Measurements from ENCODE around the gene PRRC2B. TPM values are rescaled to one million over a fixed set of nuclear protein-coding genes. Genes with fewer than 3 reads are reported as not detected.
A peak's percentile ranks its signal among the peaks of the same experiment; 100 is the strongest.

PRRC2B gene
- total RNA-seq, 3 donors from 2014 or later: 89.7 to 102 (median 92.2) TPM

GRCh38 chr9:131429121-131430012, 35.5 kb downstream of the PRRC2B start:
- H3K36me3 Mint-ChIP-seq (ENCODE audit: insufficient read depth): peaks cover 19% of the 10 kb centered on the region
- H3K4me1 Mint-ChIP-seq (ENCODE audit: low read depth): peaks cover 41% of the 10 kb centered on the region
- H3K9me3 Mint-ChIP-seq: no peaks in the 10 kb centered on the region
- ATAC-seq (peak in 1 of 2 donors; percentile 51), DNase-seq (no peak)
- H3K4me3 Mint-ChIP-seq: no peak overlapping the region
- H3K27me3 Mint-ChIP-seq (ENCODE audit: low read depth): no peaks in the 10 kb centered on the region

DNA sequence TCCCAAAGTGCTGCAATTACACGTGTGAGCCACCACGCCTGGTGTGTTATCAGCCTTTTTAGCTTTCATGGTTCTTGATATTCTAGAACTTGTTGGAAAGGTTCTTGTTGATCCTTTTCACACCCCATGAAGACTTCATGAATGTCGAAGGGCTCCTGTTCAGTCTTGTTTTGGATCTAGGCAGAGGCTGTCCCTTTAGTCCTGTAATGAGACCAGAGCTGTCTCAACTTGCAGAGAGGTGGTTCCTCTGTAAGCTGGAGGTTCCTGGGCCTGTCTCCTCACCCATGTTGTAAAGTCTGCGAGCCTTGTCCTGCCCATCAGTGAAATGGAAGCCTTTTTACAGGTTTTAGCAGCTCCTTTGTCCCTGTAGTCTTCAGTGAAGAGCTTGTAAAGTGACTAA, 38.2 kb downstream of the PRRC2B start:
- DNase-seq: no peak
- Mint-ChIP-seq H3K27me3 (ENCODE audit: low read depth) (no peaks in the 10 kb centered on the region), H3K9me3 (no peaks in the 10 kb centered on the region), H3K4me1 (ENCODE audit: low read depth) (peaks cover 27% of the 10 kb centered on the region), H3K4me3 (no peak overlapping the region), H3K36me3 (ENCODE audit: insufficient read depth) (peaks cover 18% of the 10 kb centered on the region)
- no peak for ATAC-seq

- Mint-ChIP-seq H3K4me1 (ENCODE audit: low read depth) (peaks cover 21% of the 10 kb centered on the region), H3K4me3 (no peak overlapping the region), H3K9me3 (no peaks in the 10 kb centered on the region)
Measured at GRCh38 chr9:131432597-131433301, 38.9 kb downstream of the PRRC2B start.

DNA sequence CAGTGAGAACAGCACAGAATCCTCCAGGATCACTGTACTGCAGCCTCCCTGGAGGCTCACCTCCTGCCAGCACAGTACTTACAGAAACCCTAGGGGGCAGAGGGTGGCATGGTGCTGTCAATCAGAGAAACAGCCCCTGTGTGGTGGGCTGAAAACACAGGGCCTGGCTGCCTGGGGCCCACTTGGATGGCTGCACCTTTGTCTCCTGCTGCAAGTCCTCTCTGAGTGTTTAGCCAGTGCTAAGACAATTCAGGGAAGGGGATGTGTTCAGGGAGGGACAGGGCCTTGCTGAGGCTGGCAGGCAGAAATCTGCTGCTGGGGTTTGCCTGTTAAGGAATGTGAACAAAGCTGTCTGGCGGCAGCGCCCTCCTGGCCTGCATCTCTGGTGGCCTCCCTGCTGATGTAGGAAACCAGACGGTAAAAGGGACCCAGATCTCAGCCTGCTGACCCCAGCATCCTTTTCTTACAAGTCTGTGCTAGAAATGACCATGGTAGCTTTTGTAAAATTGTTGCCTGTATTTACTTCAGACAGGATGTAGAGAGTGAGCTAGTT, 39.5 kb downstream of the PRRC2B start:
- H3K36me3 Mint-ChIP-seq (ENCODE audit: insufficient read depth): peaks cover 23% of the 10 kb centered on the region
- H3K4me3 Mint-ChIP-seq: no peak overlapping the region
- no peak for ATAC-seq
- no peaks in the 10 kb centered on the region for H3K9me3 Mint-ChIP-seq
- no peak for DNase-seq
- peaks cover 19% of the 10 kb centered on the region for H3K4me1 Mint-ChIP-seq (ENCODE audit: low read depth)
- no peaks in the 10 kb centered on the region for H3K27me3 Mint-ChIP-seq (ENCODE audit: low read depth)

More at GRCh38 chr9:131432597-131433301, 38.9 kb downstream of the PRRC2B start:
- DNase-seq (no peak), ATAC-seq (no peak)
- Mint-ChIP-seq H3K36me3 (ENCODE audit: insufficient read depth) (peaks cover 18% of the 10 kb centered on the region), H3K27me3 (ENCODE audit: low read depth) (no peaks in the 10 kb centered on the region)

DNA sequence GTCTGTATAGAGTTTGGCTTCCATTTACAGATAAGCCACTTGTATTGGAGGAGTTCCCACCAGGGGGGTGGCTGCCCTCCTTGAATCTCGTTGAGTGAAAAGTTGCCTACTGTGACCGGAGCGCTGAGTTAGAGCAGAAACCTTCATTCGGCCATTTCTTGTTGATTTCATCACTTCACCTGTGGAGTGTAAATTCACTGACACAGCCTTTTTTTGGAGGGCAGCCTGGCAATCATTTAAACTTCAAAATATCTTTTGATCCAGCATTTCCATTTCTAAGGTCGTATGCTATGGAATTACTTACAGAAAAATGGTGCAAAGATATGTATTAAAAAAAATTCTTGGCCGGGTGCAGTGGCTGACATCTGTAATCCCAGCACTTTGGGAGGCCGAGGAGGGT, 40.8 kb downstream of the PRRC2B start:
- peaks cover 11% of the 10 kb centered on the region for H3K4me1 Mint-ChIP-seq (ENCODE audit: low read depth)
- ATAC-seq (no peak), DNase-seq (no peak)
- H3K27me3 Mint-ChIP-seq (ENCODE audit: low read depth): no peaks in the 10 kb centered on the region
- no peaks in the 10 kb centered on the region for H3K9me3 Mint-ChIP-seq
- H3K4me3 Mint-ChIP-seq: no peak overlapping the region
- peaks cover 34% of the 10 kb centered on the region for H3K36me3 Mint-ChIP-seq (ENCODE audit: insufficient read depth)

DNA sequence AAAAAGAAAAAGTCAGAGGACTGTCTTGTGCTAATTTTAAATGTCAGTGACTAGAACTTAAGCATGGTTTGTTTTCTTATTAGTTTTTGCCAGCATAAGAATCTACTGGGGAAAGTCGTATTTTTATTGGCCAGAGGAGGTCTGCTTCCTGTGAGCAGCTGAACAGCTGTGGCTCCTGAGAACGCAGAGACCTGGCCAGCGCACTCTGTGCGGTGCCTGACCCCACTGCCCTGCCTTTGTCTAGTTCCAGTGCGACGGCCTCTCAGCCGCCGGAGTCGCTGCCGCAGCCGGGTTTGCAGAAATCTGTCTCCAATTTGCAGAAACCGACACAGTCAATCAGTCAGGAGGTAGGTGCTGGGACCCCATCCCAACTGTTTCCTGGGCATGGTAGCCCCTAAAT, 42.5 kb downstream of the PRRC2B start:
- ATAC-seq: no peak
- no peaks in the 10 kb centered on the region for H3K27me3 Mint-ChIP-seq (ENCODE audit: low read depth)
- peaks cover 38% of the 10 kb centered on the region for H3K36me3 Mint-ChIP-seq (ENCODE audit: insufficient read depth)

GRCh38 chr9:131436865-131437271, 43.0 kb downstream of the PRRC2B start:
- Mint-ChIP-seq H3K4me1 (ENCODE audit: low read depth) (peaks cover 16% of the 10 kb centered on the region), H3K27me3 (ENCODE audit: low read depth) (no peaks in the 10 kb centered on the region), H3K36me3 (ENCODE audit: insufficient read depth) (peaks cover 42% of the 10 kb centered on the region), H3K4me3 (no peak overlapping the region), H3K9me3 (no peaks in the 10 kb centered on the region)
- DNase-seq (no peak), ATAC-seq (no peak)

More for the DNA sequence above, 42.5 kb downstream of the PRRC2B start:
- Mint-ChIP-seq H3K4me1 (ENCODE audit: low read depth) (peaks cover 12% of the 10 kb centered on the region), H3K4me3 (no peak overlapping the region), H3K9me3 (no peaks in the 10 kb centered on the region)
- no peak for DNase-seq

GRCh38 chr9:131438190-131438589, 44.3 kb downstream of the PRRC2B start:
- DNase-seq: no peak
- Mint-ChIP-seq H3K27me3 (ENCODE audit: low read depth) (no peaks in the 10 kb centered on the region), H3K9me3 (no peaks in the 10 kb centered on the region), H3K4me3 (no peak overlapping the region), H3K4me1 (ENCODE audit: low read depth) (peaks cover 16% of the 10 kb centered on the region), H3K36me3 (ENCODE audit: insufficient read depth) (peaks cover 40% of the 10 kb centered on the region)
- ATAC-seq: no peak

DNA sequence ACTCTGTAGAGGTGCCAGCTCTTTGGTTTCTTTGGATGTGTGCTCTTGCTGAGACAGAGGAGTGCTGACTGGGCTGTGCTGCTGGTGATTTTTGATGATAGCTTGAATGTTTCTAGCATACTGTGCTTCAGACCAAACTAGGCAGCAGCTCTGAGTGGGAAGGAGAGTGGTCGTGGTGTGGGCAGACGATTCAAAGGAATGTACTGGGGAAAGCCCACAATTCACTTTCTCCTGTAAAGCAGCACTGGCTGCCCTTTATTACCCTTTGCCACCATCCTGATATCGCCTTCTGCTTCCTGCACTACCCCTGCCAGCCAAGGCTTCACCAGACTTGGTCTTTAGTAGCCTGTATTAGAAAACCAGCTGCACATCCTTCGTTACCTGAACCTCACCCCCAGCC, 45.3 kb downstream of the PRRC2B start:
- Mint-ChIP-seq H3K9me3 (no peaks in the 10 kb centered on the region), H3K4me1 (ENCODE audit: low read depth) (peaks cover 16% of the 10 kb centered on the region), H3K27me3 (ENCODE audit: low read depth) (no peaks in the 10 kb centered on the region), H3K4me3 (no peak overlapping the region), H3K36me3 (ENCODE audit: insufficient read depth) (peaks cover 43% of the 10 kb centered on the region)
- ATAC-seq: no peak
- DNase-seq: no peak

DNA sequence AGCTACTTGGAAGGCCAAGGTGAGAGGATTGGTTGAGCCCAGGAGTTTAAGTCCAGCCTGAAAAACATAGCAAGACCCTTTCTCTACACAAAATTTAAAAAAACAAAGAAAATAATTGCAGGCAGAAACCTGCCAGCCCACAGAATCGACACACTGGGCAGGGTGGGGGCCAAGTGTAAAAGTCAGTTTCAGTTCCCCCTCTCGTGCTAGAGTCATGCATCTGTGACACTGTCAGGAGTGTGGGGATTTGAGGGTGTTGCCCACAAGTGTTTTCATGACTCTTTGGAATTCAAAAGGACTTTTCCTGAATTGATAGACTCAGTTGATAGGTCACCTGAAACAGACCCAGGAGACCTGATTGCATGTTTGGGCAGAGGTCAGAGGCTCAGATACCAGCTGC, 47.6 kb downstream of the PRRC2B start:
- Mint-ChIP-seq H3K36me3 (ENCODE audit: insufficient read depth) (peaks cover 52% of the 10 kb centered on the region), H3K27me3 (ENCODE audit: low read depth) (no peaks in the 10 kb centered on the region), H3K9me3 (no peaks in the 10 kb centered on the region), H3K4me3 (no peak overlapping the region), H3K4me1 (ENCODE audit: low read depth) (peaks cover 16% of the 10 kb centered on the region)
- no peak for DNase-seq
- peak in 1 of 2 donors; percentile 48 for ATAC-seq

DNA sequence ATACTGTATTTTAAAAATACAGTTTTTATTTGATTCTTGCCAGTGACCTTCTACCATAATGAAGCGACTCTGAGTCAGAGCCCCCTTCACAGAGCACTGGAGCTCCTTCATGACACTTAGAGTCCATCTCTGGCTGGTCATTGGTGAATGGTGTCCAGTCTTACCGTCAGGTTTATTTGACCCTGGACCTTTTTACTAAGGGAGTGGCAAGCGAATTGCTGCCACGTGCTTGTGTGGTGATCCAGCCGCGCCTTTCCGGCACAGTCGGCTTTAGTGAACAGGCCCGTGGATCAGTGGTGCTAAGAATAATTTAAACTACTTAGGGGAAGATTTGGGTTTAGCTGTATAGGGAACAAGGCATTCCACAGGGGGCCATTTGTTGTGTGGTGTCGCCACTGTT, 48.5 kb downstream of the PRRC2B start:
- ATAC-seq: no peak
- Mint-ChIP-seq H3K27me3 (ENCODE audit: low read depth) (no peaks in the 10 kb centered on the region), H3K36me3 (ENCODE audit: insufficient read depth) (peaks cover 58% of the 10 kb centered on the region), H3K4me1 (ENCODE audit: low read depth) (peaks cover 16% of the 10 kb centered on the region), H3K4me3 (no peak overlapping the region), H3K9me3 (no peaks in the 10 kb centered on the region)
- no peak for DNase-seq

DNA sequence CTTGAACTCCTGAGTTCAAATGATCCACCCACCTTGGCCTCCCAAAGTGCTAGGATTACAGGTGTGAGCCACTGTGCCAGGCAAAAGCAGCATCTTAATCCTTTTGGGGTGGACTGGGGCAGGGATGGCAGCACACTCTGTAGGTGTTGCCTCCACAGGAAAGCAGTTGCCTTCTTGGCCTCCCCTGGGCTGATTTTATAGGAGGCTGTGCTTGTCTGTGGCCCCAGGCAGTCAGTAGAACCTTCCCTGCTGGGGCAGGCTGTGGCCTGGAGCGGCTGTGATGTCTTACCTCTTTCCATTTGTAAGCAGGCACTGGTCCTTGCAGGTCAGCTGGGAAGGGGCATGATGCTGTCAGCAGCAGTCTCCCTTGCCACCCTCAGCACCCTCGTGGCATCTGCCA, 49.8 kb downstream of the PRRC2B start:
- Mint-ChIP-seq H3K4me3 (no peak overlapping the region), H3K27me3 (ENCODE audit: low read depth) (no peaks in the 10 kb centered on the region), H3K4me1 (ENCODE audit: low read depth) (peaks cover 16% of the 10 kb centered on the region), H3K36me3 (ENCODE audit: insufficient read depth) (peaks cover 55% of the 10 kb centered on the region), H3K9me3 (no peaks in the 10 kb centered on the region)
- ATAC-seq: no peak
- no peak for DNase-seq

- no peak for ATAC-seq
- no peaks in the 10 kb centered on the region for H3K27me3 Mint-ChIP-seq (ENCODE audit: low read depth)
- no peaks in the 10 kb centered on the region for H3K9me3 Mint-ChIP-seq
- peaks cover 48% of the 10 kb centered on the region for H3K36me3 Mint-ChIP-seq (ENCODE audit: insufficient read depth)
- no peak overlapping the region for H3K4me3 Mint-ChIP-seq
- H3K4me1 Mint-ChIP-seq (ENCODE audit: low read depth): peaks cover 17% of the 10 kb centered on the region
- no peak for DNase-seq
Measured at GRCh38 chr9:131446276-131446675, 52.4 kb downstream of the PRRC2B start.

- no peak for DNase-seq
- Mint-ChIP-seq H3K27me3 (ENCODE audit: low read depth) (no peaks in the 10 kb centered on the region), H3K9me3 (no peaks in the 10 kb centered on the region), H3K4me1 (ENCODE audit: low read depth) (peaks cover 17% of the 10 kb centered on the region), H3K36me3 (ENCODE audit: insufficient read depth) (peaks cover 49% of the 10 kb centered on the region), H3K4me3 (no peak overlapping the region)
- ATAC-seq: no peak
Measured at GRCh38 chr9:131447148-131447547, 53.3 kb downstream of the PRRC2B start.

All from activated T-cell treated with anti-CD3 and anti-CD28 coated beads, Interleukin-2, amount 50 U/mL, for 4 hours (primary cell).